NB4 (cell line): Measurements from ENCODE around the gene METAP2.
"Not testable (repeated sequence)": the region's sequence is repeated elsewhere in the genome, so short reads cannot be mapped to it uniquely, and the experiment has no call there.

Experiments
- CTCF ChIP-seq: IDR thresholded peaks from one replicate; pipeline ENCODE4 v1.5.1; 2012; ENCODE audit warnings: low read depth, low read length
- MYC ChIP-seq: IDR thresholded peaks from 2 replicates; pipeline ENCODE4 v1.6.1; 2011; ENCODE audit warnings: low read depth, low read length
- POLR2A ChIP-seq: IDR thresholded peaks from 2 replicates; pipeline ENCODE4 v1.6.1; 2011; ENCODE audit warnings: mild to moderate bottlenecking; ENCODE audit not compliant: insufficient read length; ENCODE audit errors: extremely low read depth

GRCh38 chr12:95482564-95482963 is 8.6 kb downstream of the METAP2 start:
- not testable (repeated sequence) for TF ChIP-seq CTCF, POLR2A, MYC
